ENCODE data around the gene SYVN1.
A peak's percentile ranks its signal among the peaks of the same experiment; 100 is the strongest.

Gene SYVN1

DNA sequence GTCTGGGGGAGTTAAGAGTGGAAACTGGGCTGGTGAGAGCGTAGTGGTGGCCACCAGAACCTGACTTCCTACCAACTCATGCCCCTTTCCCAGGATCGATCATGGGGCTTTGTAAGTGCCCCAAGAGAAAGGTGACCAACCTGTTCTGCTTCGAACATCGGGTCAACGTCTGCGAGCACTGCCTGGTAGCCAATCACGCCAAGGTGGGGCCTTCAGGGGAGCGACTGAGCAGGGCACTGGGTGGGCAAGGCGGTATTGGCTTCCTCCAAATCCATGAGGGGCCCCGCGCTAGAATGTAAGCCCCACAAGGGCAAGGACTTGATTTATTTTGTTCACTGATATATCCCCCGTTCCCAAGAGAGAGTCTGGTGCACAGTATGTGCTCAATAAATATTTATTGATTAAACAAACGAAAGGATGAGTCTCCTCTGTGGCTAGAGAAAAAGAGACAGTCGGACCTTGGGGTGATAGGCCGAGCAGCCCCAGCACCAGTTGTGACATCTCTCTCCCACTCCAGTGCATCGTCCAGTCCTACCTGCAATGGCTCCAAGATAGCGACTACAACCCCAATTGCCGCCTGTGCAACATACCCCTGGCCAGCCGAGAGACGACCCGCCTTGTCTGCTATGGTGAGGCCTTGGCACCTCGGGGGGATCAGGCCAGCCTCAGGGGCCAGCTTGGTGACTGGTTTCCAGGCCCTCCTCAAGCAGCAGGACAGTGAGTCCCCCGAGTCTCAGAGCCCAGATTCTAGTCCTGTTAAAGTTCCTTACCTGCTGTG, 49.5 kb downstream of the SYVN1 start:
- DNase-seq = no peak

DNA sequence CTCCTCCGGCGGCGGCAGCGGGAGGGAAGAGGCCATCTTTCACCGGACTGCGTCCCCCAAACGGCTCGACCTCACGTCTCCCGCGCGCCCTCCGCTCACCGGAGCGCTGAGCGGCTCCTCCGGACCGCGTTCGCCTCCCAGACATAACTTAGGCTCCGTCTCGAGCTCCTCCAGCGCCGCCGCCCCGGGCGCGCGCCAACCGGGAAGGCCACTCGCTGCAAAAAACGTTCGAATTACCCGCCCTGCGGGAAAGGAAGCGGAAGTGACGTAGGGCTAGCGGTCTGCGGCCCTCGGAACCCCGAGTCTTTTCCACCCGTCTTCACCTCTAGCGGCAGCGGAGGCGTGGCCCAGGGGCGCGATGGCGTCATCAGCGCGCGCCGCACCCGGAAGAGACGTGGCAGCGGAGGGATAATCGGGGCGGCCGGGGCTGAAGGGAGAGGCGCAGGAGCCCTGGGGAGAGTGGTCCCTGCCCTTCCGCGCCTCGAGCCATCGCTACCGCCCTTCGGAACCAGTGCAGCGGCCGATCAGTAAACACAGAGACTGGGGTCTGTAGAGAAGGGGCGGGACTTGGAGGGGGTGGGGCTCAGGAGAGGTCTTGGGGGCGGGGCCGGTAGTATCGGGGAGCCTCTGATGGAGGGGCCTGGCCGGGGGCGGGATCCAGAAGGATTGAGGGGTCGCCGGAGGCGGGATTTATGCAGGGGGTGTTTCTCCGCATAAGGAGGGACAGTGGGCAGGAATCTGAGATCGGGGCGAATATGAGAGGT, 50.3 kb downstream of the SYVN1 start, which contains the start of the genes CDCA5 and ZFPL1:
Gene CDCA5, minus strand, starts transcription at position 207 of the 764 bp plus-strand sequence. Its CDS starts 62 bp downstream, at position 145.
Gene ZFPL1, plus strand, starts transcription at position 389 of the 764 bp plus-strand sequence. CDS start 477 bp downstream, outside the sequence.
- peak; percentile 91 for DNase-seq

DNA sequence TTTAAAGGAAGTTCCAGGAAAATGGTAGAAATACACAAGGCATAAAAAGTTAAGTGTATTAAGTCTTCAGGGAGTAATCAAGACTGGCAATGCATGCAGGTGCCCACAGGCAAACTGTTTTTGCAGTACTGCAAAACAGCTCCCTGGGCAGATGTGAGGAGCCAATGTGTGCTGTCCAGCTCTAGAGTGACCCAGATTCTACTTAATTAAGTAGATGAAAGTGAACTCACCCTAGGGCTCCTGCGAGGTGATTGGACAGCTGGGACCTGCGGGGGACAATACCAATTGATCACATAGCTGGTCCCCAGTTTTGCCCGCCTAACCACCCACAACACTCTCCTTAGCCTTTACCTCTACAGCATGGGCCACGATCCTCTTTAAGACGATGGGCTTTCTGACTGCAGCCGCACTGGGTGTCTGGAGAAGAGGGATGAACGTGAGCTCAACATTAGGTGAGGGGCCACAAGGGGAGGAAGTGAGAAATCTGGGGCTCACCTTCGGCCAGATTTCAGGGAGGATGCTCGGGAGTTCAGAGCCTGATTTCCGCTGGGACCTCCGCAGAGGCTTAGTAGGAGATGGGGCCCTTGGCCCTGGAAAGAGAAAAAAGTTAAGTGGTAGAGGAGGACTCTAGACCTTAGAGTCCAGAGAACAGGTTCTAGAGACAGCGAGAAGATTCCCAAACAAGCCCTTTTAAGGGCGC, 51.0 kb downstream of the SYVN1 start:
- DNase-seq = no peak

DNA sequence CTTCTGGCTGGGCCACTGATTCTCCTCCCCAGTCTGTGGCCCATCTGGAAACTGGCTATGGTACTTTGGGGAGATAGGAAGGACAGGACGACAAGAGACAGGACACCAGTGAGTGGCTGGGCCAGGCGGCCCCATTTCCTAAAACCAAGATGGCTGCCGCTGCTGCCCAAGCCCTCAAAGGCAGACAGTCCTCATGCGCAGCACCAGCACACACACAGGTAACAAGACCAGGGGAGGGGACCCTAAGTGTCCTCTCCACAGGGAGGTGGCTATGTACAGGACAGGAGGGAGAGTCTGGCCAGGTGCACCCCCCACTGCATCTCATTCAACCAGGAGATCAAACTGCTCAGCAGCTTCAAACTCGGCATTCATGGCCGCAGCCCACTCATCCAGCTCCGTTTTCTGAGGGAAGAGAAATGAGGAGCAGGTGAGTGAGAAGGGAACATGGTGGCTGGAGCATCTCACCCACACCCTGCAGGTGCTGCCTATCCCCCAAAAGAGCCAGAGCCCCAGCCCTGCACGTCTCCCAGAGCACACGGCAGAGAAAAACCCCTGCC, 55.5 kb downstream of the SYVN1 start:
- DNase-seq = no peak

DNA sequence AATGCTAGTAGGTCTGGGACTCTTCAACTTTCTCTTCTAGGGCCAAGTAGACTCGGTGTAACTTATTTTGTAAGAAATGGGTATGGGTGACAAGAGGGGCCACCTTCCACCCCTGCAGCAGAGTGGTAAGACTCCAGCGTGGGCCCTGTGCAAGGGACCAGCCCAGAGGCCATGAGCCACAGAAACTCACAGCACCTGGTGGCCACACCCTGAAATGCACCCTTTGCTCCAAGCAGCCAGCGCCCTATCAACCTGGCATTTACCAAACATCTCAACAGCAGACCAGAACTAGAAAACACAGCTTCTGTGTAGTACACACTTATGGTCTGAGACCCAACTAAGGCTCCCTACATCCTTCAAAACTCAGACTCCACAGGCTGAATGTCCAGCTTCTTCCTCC, 56.2 kb downstream of the SYVN1 start:
- peak; percentile 29 for DNase-seq

DNA sequence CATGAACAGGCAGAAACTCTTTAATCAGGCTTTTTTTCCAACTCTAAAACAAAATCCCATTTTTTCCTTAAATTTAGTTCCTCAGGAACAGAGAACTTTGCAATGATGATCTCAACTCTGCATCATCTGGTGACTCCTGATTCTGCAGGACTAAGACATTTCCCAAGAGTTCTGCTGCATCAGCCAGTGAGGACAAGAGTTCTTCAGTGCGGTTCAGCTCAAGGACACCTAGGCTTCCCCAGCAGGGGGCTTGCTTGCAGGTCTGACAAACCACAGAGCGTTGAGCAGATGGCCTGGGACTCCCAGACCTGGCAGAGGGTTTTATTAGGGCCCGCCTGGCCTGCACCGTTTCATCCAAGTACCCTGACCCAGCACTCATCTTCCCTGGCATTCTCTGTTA, 56.9 kb downstream of the SYVN1 start:
- no peak for DNase-seq

All from NCI-H2029 (cell line).